Keratinocyte (primary cell): ENCODE results near the gene LSM6. TPM values are rescaled to one million over a fixed set of nuclear protein-coding genes. Genes with fewer than 3 reads are reported as not detected.

Experiments
- DNase-seq: peaks from one replicate; pipeline ENCODE4 v3.0.0-alpha.2; 2011; ENCODE audit warnings: low read depth, missing footprints, low spot score
- FAIRE-seq: peaks from 2 replicates; lab custom pipeline; 2011; peaks lifted over from hg19 to GRCh38; lab: Jason Lieb, UNC
- H2AFZ ChIP-seq: 2 replicates; pipeline ENCODE4 v1.6.0; 2012; ENCODE audit warnings: low read length, control low read depth, inconsistent platforms; ENCODE audit not compliant: control insufficient read depth
- H3K27ac ChIP-seq: 2 replicates; pipeline ENCODE4 v1.5.1; 2011; ENCODE audit warnings: low read length; ENCODE audit not compliant: control insufficient read depth, insufficient read depth
- H3K27me3 ChIP-seq: 3 replicates; pipeline ENCODE4 v1.6.0; 2011; ENCODE audit warnings: low read length; ENCODE audit not compliant: control insufficient read depth, insufficient read depth; ENCODE audit errors: extremely low read depth
- H3K36me3 ChIP-seq, 2 experiments: 2 replicates in 1 of 2; 3 replicates in 1 of 2; pipeline ENCODE4 v1.5.1; 2011; ENCODE audit warnings: low read length in 2 of 2, mild to moderate bottlenecking in 1 of 2; ENCODE audit not compliant: control insufficient read depth in 2 of 2, insufficient read depth in 2 of 2; ENCODE audit errors: extremely low read depth in 1 of 2
- H3K4me1 ChIP-seq: 3 replicates; pipeline ENCODE4 v1.5.1; 2011; ENCODE audit warnings: low read length; ENCODE audit not compliant: control insufficient read depth, insufficient read depth; ENCODE audit errors: extremely low read depth
- H3K4me2 ChIP-seq: 3 replicates; pipeline ENCODE4 v1.6.0; 2011; ENCODE audit warnings: low read depth, low read length; ENCODE audit not compliant: control insufficient read depth, insufficient read depth; ENCODE audit errors: extremely low read depth
- H3K4me3 ChIP-seq, 3 experiments: fragments of 200-600 bp in 1 of 3; sonication (generic) in 1 of 3; 2 replicates in 2 of 3; 3 replicates in 1 of 3; pipeline ENCODE4 v1.5.1; 2011 to 2016; ENCODE audit warnings: low read length in 3 of 3, mild to moderate bottlenecking in 3 of 3, control low read depth in 2 of 3, inconsistent platforms in 1 of 3, low read depth in 1 of 3, mixed read lengths in 1 of 3, mixed run types in 1 of 3, moderate library complexity in 1 of 3; ENCODE audit not compliant: control insufficient read depth in 2 of 3, insufficient read depth in 2 of 3; ENCODE audit errors: extremely low read depth in 1 of 3
- H3K79me2 ChIP-seq: 2 replicates; pipeline ENCODE4 v1.6.0; 2012; ENCODE audit warnings: low read length; ENCODE audit not compliant: control insufficient read depth, insufficient read depth
- H3K9ac ChIP-seq: 3 replicates; pipeline ENCODE4 v1.6.0; 2011; ENCODE audit warnings: low read length; ENCODE audit not compliant: control insufficient read depth, insufficient read depth; ENCODE audit errors: extremely low read depth
- H3K9me1 ChIP-seq: 3 replicates; pipeline ENCODE4 v1.6.0; 2011; ENCODE audit warnings: low read length; ENCODE audit not compliant: control insufficient read depth, insufficient read depth; ENCODE audit errors: extremely low read depth
- H3K9me3 ChIP-seq: 2 replicates; pipeline ENCODE4 v1.5.1; 2012; ENCODE audit warnings: low read depth, low read length; ENCODE audit not compliant: control insufficient read depth
- H4K20me1 ChIP-seq: 3 replicates; pipeline ENCODE4 v1.6.0; 2011; ENCODE audit warnings: low read length; ENCODE audit not compliant: control insufficient read depth, insufficient read depth; ENCODE audit errors: extremely low read depth
- CTCF ChIP-seq, 3 experiments: IDR thresholded peaks in 1 of 3; conservative IDR thresholded peaks in 1 of 3; optimal IDR thresholded peaks in 1 of 3; 2 replicates in 2 of 3; 3 replicates in 1 of 3; pipeline versions ENCODE3 to v1.5.1; 2011; ENCODE audit warnings: low read length in 3 of 3, mild to moderate bottlenecking in 3 of 3, moderate library complexity in 2 of 3, control low read depth in 1 of 3, inconsistent platforms in 1 of 3; ENCODE audit not compliant: insufficient read depth in 2 of 3; ENCODE audit errors: extremely low read depth in 1 of 3
- EZH2 ChIP-seq: IDR thresholded peaks from one replicate; pipeline ENCODE4 v1.6.1; 2012; ENCODE audit warnings: inconsistent platforms, mild to moderate bottlenecking, low read length, moderate library complexity
- dilution Hi-C: fragments of 300-500 bp; cut with MboI; formaldehyde crosslinking; loops from one replicate; pipeline ENCODE4 v1.7.0; 2020; ENCODE audit warnings: low sequenced_read_pairs; ENCODE audit not compliant: extremely low pct_ligation_motif_present
- polyA plus RNA-seq, 5 experiments: library from polyadenylated mRNA; depleted of rRNA in 3 of 5; stranded (reverse) in 3 of 5; stranded (forward) in 1 of 5; unstranded in 1 of 5; fragments of >200 nt; gene quantifications; 1 replicate in 1 of 5; 2 replicates in 3 of 5; 3 replicates in 1 of 5; pipeline versions ENCODE4 v1.2.1 to v1.2.3, GENCODE V29; 2011 to 2012; ENCODE audit warnings: missing spikeins in 2 of 5, low read depth in 1 of 5, low replicate concordance in 1 of 5

The LSM6 gene
- polyA plus RNA-seq, 1 donor (not counting 4 experiments of a cell fraction or from before 2014, with no cell fraction given) = 33.7 TPM

GRCh38 chr4:146207410-146207809 lies 31.9 kb downstream of the LSM6 start:
- H3K36me3 ChIP-seq = no peaks in the 10 kb centered on the region
- no peak overlapping the region for H3K9ac ChIP-seq
- no peaks in the 10 kb centered on the region for H4K20me1 ChIP-seq
- no peak for DNase-seq
- no peak overlapping the region for H3K4me2 ChIP-seq
- H2AFZ ChIP-seq = no peak overlapping the region
- H3K79me2 ChIP-seq = no peaks in the 10 kb centered on the region
- no peak for FAIRE-seq
- no peak overlapping the region for H3K4me3 ChIP-seq
- H3K27me3 ChIP-seq = no peaks in the 10 kb centered on the region
- dilution Hi-C loops = no loop called here
- H3K9me1 ChIP-seq = no peaks in the 10 kb centered on the region
- TF ChIP-seq CTCF (optimal IDR thresholded peaks at IDR 0.05 in 1 of 3, IDR thresholded peaks at IDR 0.05 in 1 of 3, conservative IDR thresholded peaks at IDR 0.05 in 1 of 3; ENCODE audit: extremely low read depth in 1 of 3, insufficient read depth in 2 of 3, low read length in 3 of 3) (no peak), EZH2 (no peak)
- no peak overlapping the region for H3K27ac ChIP-seq
- H3K9me3 ChIP-seq = no peaks in the 10 kb centered on the region
- H3K4me1 ChIP-seq = no peaks in the 10 kb centered on the region

GRCh38 chr4:146210890-146211289 lies 35.4 kb downstream of the LSM6 start:
- Histone ChIP-seq H3K4me3 (no peak overlapping the region), H3K4me2 (no peak overlapping the region), H3K9ac (no peak overlapping the region), H4K20me1 (no peaks in the 10 kb centered on the region), H3K9me1 (no peaks in the 10 kb centered on the region), H3K9me3 (no peaks in the 10 kb centered on the region), H2AFZ (no peak overlapping the region), H3K27ac (no peak overlapping the region), H3K4me1 (no peaks in the 10 kb centered on the region), H3K27me3 (no peaks in the 10 kb centered on the region), H3K36me3 (no peaks in the 10 kb centered on the region), H3K79me2 (no peaks in the 10 kb centered on the region)
- dilution Hi-C loops = no loop called here
- DNase-seq (no peak), FAIRE-seq (no peak)
- no peak for TF ChIP-seq CTCF (optimal IDR thresholded peaks at IDR 0.05 in 1 of 3, IDR thresholded peaks at IDR 0.05 in 1 of 3, conservative IDR thresholded peaks at IDR 0.05 in 1 of 3; ENCODE audit: extremely low read depth in 1 of 3, insufficient read depth in 2 of 3, low read length in 3 of 3)
- TF ChIP-seq EZH2 = no peak
